GM19452 (cell line): Measurements from ENCODE around the gene TAF1B.

Experiments
- ATAC-seq: cut with Tn5 transposase; IDR thresholded peaks from one replicate; pipeline ENCODE4 v1.9.1; 2021; ENCODE audit not compliant: unreplicated experiment

The TAF1B gene

GRCh38 chr2:9961013-9961412 lies 117.7 kb downstream of the TAF1B start:
- ATAC-seq = no peak

- no peak for ATAC-seq
Measured at GRCh38 chr2:9964334-9964980, 121.2 kb downstream of the TAF1B start.

GRCh38 chr2:9965119-9965822 lies 122.0 kb downstream of the TAF1B start:
- no peak for ATAC-seq

- ATAC-seq = no peak
Measured at GRCh38 chr2:9966491-9967022, 123.3 kb downstream of the TAF1B start.

GRCh38 chr2:9967053-9967775 lies 123.9 kb downstream of the TAF1B start:
- no peak for ATAC-seq

- no peak for ATAC-seq
Measured at GRCh38 chr2:9968553-9969497, 125.6 kb downstream of the TAF1B start.

GRCh38 chr2:9970200-9971044 lies 127.1 kb downstream of the TAF1B start:
- ATAC-seq = no peak

GRCh38 chr2:9971105-9971818 lies 128.0 kb downstream of the TAF1B start:
- ATAC-seq = no peak

- no peak for ATAC-seq
Measured at GRCh38 chr2:9971890-9972289, 128.6 kb downstream of the TAF1B start.

- no peak for ATAC-seq
Measured at GRCh38 chr2:9972621-9973479, 129.6 kb downstream of the TAF1B start.

- ATAC-seq = no peak
Measured at GRCh38 chr2:9973690-9974089, 130.4 kb downstream of the TAF1B start.

- no peak for ATAC-seq
Measured at GRCh38 chr2:9974343-9974742, 131.1 kb downstream of the TAF1B start.

GRCh38 chr2:9975328-9975727 lies 132.1 kb downstream of the TAF1B start:
- ATAC-seq = no peak

- ATAC-seq = no peak
Measured at GRCh38 chr2:9975805-9976447, 132.7 kb downstream of the TAF1B start.

- no peak for ATAC-seq
Measured at GRCh38 chr2:9979977-9980376, 136.7 kb downstream of the TAF1B start.

- ATAC-seq = no peak
Measured at GRCh38 chr2:9980520-9980919, 137.2 kb downstream of the TAF1B start.

GRCh38 chr2:9981655-9982054 lies 138.4 kb downstream of the TAF1B start:
- ATAC-seq = no peak

- ATAC-seq = no peak
Measured at GRCh38 chr2:9982248-9982647, 139.0 kb downstream of the TAF1B start.
